GM12875 (cell line): ENCODE results near the gene MIPOL1.
"Not testable (repeated sequence)": the region's sequence is repeated elsewhere in the genome, so short reads cannot be mapped to it uniquely, and the experiment has no call there.

ENCODE experiments used
- H3K4me3 ChIP-seq: one replicate; pipeline ENCODE4 v1.5.1; 2011; ENCODE audit warnings: low read depth, low read length, control low read depth
- TF ChIP-seq, protein P1 (sequence below): IDR thresholded peaks from 2 replicates; pipeline ENCODE4 v1.5.1; 2011; ENCODE audit warnings: low read depth, mild to moderate bottlenecking, control low read depth, inconsistent platforms, low read length, moderate library complexity, borderline replicate concordance; ENCODE audit not compliant: insufficient read depth

Gene MIPOL1

DNA sequence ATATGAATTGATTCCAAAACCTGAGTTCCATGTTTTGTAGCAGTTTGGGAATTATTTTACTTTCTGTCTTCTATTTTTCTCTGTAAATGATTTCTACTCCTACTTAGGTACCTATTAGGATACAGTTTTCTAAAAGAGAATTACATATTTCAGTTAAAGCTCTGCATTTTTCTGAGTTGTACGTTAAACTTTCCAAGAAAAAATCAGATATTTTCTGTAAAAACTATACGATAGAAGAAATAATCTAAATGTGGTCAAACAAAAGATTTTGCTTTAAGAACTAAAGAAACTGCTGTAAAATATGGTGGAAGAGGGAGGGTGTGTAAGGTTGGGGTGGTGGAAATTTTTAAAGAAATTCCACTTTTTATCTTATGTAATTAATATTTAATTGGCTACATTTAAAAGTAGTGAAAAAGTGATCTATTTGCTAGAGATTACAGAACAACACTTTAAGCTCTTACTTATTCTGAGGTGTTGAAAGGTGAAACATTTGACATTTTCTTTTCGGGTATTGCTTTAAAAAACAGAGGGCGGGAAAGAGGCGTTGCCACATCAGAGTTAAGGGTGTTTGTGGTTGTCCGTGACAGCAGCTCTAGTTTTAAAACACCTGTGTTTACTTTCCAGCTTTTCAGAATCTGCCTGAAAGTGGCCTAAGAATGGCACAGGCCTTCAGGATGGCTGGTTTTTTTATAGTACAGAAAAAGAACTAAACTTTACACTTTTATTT is 187.3 kb downstream of the MIPOL1 start:
- no peak overlapping the region for H3K4me3 ChIP-seq
- TF ChIP-seq, protein P1, sequence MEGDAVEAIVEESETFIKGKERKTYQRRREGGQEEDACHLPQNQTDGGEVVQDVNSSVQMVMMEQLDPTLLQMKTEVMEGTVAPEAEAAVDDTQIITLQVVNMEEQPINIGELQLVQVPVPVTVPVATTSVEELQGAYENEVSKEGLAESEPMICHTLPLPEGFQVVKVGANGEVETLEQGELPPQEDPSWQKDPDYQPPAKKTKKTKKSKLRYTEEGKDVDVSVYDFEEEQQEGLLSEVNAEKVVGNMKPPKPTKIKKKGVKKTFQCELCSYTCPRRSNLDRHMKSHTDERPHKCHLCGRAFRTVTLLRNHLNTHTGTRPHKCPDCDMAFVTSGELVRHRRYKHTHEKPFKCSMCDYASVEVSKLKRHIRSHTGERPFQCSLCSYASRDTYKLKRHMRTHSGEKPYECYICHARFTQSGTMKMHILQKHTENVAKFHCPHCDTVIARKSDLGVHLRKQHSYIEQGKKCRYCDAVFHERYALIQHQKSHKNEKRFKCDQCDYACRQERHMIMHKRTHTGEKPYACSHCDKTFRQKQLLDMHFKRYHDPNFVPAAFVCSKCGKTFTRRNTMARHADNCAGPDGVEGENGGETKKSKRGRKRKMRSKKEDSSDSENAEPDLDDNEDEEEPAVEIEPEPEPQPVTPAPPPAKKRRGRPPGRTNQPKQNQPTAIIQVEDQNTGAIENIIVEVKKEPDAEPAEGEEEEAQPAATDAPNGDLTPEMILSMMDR: no peak

DNA sequence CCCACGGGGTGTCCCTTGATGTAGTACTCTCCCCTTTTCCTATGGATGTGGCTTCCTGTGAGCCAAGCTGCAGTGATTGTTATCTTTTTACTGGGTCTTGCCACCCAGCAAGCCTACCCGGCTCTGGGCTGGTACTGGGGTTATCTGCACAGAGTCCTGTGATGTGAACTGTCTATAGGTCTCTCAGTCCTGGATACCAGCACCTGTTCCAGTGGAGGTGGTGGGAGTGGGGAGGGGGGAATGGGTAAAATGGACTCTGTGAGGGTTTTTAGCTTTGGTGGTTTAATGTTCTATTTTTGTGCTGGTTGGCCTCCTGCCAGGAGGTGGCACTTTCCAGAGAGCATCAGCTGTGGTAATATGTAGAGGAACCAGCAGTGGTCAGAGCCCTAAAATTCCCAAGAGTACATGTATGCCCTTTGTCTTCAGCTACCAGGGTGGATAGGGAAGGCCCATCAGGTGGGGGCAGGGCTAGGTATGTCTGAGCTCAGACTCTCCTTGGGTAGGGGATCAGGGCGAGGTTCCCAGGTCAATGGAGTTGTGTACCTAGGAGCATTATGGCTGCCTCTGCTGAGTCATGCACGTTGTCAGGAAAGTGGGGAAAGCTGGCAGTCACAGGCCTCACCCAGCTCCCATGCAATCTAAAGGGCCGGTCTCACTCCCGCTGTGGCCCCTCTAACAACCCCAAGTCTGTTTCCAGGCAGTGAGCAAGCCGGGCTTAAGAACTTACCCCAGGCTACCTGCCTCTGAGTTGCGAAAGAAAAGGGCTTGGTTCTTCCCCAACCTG is 199.6 kb downstream of the MIPOL1 start:
- H3K4me3 ChIP-seq: not testable (repeated sequence)

DNA sequence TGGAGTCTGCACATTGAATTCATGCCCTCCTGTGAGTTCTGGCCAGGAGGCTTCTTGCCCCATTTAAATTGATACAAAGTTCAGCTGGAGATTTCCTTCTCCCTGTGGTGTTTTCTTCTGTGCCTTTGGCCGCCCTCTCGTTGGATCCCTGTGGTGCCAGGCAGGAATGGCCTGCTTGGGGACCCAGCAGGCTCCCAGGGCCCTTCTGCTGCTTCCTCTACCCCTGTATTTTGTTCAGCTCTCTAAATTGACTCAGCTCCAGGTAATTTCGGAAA is 200.1 kb downstream of the MIPOL1 start:
- H3K4me3 ChIP-seq: no peak overlapping the region
- TF ChIP-seq, protein P1: no peak

DNA sequence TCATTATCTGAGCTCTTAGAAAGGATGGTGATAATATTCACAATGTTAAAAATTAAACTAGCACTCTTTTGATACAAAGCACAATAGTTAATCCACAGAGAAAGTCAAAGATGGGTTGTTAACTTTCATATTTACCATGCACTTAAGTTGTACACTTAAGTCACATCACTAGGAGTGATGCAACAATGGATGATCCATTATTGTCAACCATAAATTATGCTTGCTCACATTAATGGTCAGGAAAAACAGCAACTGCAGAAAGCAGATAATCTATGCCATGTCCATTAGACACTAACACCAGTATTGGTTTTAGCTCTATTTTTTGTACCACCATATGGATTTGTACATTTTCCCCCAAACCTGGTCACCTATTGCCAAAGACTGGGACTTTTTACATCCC is 201.8 kb downstream of the MIPOL1 start:
- no peak overlapping the region for H3K4me3 ChIP-seq
- TF ChIP-seq, protein P1: no peak

DNA sequence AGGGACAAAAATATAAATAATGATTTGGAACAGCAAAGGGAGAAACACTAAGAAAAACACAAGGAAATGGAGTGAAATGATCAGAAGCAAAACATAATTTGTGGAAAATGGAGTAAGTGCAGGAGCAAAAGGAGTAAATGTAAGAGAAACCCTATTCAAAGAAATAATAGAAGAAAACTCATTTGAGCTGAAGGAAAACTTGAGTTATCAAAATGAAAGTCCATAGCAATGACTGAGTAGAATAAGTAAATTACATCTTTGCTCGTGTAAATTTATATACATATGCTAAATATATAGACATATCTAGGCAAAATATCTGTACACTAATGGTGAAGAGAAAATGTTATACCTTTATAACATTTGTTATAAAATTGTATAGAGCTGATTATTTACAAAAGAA is 203.4 kb downstream of the MIPOL1 start:
- TF ChIP-seq, protein P1: no peak
- H3K4me3 ChIP-seq: no peak overlapping the region

DNA sequence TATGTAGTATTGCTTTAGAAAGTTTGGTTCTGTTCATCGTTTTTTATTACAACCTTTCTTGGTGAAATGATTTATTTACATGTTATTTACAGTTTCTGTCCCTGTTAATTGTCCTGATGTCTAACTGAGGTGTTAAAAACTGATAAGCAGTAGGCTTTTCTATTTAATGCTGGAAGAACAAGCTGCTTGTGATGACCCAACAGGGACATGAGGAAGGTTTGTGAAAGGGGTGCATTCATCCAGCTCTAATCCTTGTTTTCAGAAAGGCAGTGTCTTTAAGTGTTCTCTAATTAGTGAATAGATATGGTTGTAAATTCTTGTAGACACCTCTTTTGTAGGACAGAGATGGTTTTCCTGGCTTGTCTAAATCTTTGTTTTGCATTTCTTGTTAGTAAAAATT is 205.9 kb downstream of the MIPOL1 start:
- TF ChIP-seq, protein P1: no peak
- no peak overlapping the region for H3K4me3 ChIP-seq

DNA sequence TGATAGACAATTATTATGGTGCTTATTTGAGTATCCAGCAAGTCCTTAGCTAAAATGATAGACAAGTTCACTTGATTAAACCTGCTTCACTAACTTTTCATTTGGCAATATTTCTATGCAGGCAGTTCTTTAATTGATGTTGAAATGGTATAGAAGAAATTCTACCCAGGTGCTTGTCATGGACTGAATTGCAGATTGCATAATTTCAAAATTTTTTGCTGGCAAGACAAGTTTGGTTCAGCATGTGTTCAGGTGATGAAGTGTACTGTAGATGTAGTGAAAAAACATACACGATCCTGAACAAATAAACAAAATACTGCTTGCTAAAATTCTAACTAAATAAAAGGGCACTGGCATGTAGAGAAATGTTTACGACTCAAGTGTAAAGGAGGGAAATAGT is 208.4 kb downstream of the MIPOL1 start:
- TF ChIP-seq, protein P1: no peak
- H3K4me3 ChIP-seq: no peak overlapping the region
